ENCODE data around the gene SAP30BP.
"Not testable (repeated sequence)": the region's sequence is repeated elsewhere in the genome, so short reads cannot be mapped to it uniquely, and the experiment has no call there.

The SAP30BP gene

DNA sequence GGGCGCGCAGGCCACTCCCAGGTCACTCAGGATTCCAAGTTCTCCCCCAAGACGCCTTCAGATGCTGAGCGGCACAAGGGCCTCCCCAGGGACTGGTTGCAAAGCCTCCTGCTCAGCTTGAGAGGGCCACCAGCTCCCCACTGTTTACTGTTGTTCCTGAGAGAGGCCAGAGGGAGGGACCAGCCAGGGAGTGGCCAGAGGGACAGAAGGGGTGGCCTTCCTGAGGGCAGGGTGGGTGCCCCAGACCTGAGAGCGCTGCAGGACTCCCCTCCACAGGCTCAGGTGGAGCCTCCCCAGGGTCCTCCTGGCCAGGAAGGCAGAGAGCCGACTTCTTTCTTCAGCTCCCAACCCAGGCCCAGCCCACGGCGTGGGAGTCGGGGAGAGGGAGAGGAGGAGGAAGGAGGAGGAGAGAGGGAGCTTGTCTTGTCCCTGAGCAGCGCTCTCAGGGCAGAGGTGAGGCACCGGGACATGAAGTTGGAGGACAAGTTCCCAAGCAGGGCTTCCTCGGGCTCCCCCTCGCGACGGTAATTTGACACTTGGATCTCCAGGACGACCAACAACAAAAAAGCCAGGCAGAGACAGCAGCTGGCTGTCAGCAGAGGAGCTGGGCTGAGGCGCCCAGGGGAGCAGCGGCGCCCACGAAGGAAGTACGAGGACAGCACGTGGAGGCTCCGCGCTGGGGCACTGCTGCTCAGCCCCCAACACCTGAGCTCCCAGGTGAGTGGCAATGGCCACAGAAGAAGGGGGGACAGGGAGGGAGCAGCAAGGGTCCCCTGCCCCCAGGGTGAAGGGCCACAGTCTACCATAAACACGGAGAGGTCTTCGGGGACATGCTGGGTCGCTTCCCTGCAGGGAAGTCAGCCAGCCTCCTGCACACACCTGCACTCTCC is 33.4 kb upstream of the SAP30BP start:
- Histone ChIP-seq H3K9ac (ENCODE audit: low read depth in 1 of 2, low read length in 2 of 2) (peak overlapping the region; percentile 56 to 64), H3K27me3 (ENCODE audit: control insufficient read depth in 2 of 2, insufficient read depth in 2 of 2, low read length in 2 of 2) (no peaks in the 10 kb centered on the region), H3K27ac (ENCODE audit: low read depth in 2 of 2, low read length in 2 of 2) (peak overlapping the region; percentile 70 to 80), H3K9me3 (ENCODE audit: control insufficient read depth in 2 of 2, low read length in 2 of 2) (no peaks in the 10 kb centered on the region), H3K4me3 (ENCODE audit: low read length in 2 of 2) (peak overlapping the region; percentile 30 to 31), H3K4me1 (ENCODE audit: control insufficient read depth in 2 of 2, insufficient read depth in 2 of 2, low read length in 2 of 2) (peaks cover 46 to 56% of the 10 kb centered on the region in 2 donors), H3K36me3 (ENCODE audit: control insufficient read depth in 2 of 2, insufficient read depth in 2 of 2, low read length in 2 of 2) (peaks cover 0 to 6% of the 10 kb centered on the region in 2 donors)

GRCh38 chr17:75634376-75634740 is 32.8 kb upstream of the SAP30BP start:
- Histone ChIP-seq H3K4me1 (ENCODE audit: control insufficient read depth in 2 of 2, insufficient read depth in 2 of 2, low read length in 2 of 2) (peaks cover 46 to 56% of the 10 kb centered on the region in 2 donors), H3K36me3 (ENCODE audit: control insufficient read depth in 2 of 2, insufficient read depth in 2 of 2, low read length in 2 of 2) (peaks cover 0 to 6% of the 10 kb centered on the region in 2 donors), H3K27ac (ENCODE audit: low read depth in 2 of 2, low read length in 2 of 2) (peak overlapping the region in 1 of 2 donors; percentile 80), H3K9ac (ENCODE audit: low read depth in 1 of 2, low read length in 2 of 2) (peak overlapping the region in 1 of 2 donors; percentile 64), H3K4me3 (ENCODE audit: low read length in 2 of 2) (peak overlapping the region; percentile 30 to 31), H3K9me3 (ENCODE audit: control insufficient read depth in 2 of 2, low read length in 2 of 2) (no peaks in the 10 kb centered on the region), H3K27me3 (ENCODE audit: control insufficient read depth in 2 of 2, insufficient read depth in 2 of 2, low read length in 2 of 2) (no peaks in the 10 kb centered on the region)

GRCh38 chr17:75634754-75635609 is 32.2 kb upstream of the SAP30BP start:
- no peaks in the 10 kb centered on the region for H3K9me3 ChIP-seq (ENCODE audit: control insufficient read depth in 2 of 2, low read length in 2 of 2)
- H3K27ac ChIP-seq (ENCODE audit: low read depth in 2 of 2, low read length in 2 of 2): peak overlapping the region; percentile 43 to 73
- peak overlapping the region; percentile 1 to 52 for H3K9ac ChIP-seq (ENCODE audit: low read depth in 1 of 2, low read length in 2 of 2)
- H3K27me3 ChIP-seq (ENCODE audit: control insufficient read depth in 2 of 2, insufficient read depth in 2 of 2, low read length in 2 of 2): no peaks in the 10 kb centered on the region
- H3K4me3 ChIP-seq (ENCODE audit: low read length in 2 of 2): peak overlapping the region in 1 of 2 donors; percentile 4
- peaks cover 0 to 6% of the 10 kb centered on the region in 2 donors for H3K36me3 ChIP-seq (ENCODE audit: control insufficient read depth in 2 of 2, insufficient read depth in 2 of 2, low read length in 2 of 2)
- peaks cover 50 to 61% of the 10 kb centered on the region in 2 donors for H3K4me1 ChIP-seq (ENCODE audit: control insufficient read depth in 2 of 2, insufficient read depth in 2 of 2, low read length in 2 of 2)

DNA sequence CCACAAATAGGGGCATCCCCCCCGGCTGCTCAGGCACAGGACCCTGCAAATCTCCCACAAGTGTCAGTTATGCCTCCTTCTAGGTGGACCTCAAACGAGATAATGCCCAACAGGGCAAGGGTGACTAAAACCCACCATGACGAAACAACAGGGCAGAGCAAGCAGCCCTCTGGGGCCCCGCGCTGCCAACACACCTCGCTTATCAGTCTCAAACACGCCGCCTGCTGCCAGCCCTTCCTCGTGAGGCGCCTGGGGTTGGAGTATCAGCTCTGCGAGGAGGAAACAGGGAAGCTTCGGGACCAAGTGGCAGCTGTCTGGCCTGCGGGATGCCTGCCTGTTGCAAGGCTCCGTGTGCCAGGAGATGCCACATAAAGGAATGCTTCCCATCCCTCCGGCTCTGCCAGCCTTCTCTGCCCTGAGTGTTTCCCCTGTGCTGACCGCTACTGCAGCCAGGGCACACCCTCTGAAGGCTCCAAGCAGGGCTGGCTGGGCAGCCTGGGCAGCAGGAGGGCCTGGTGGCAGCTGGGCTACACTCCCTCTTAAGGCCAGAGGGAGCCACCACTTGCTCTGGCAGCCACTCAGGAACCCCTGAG is 31.4 kb upstream of the SAP30BP start:
- Histone ChIP-seq H3K4me1 (ENCODE audit: control insufficient read depth in 2 of 2, insufficient read depth in 2 of 2, low read length in 2 of 2) (peaks cover 53 to 67% of the 10 kb centered on the region in 2 donors), H3K27ac (ENCODE audit: low read depth in 2 of 2, low read length in 2 of 2) (peak overlapping the region; percentile 43 to 73), H3K36me3 (ENCODE audit: control insufficient read depth in 2 of 2, insufficient read depth in 2 of 2, low read length in 2 of 2) (peaks cover 0 to 3% of the 10 kb centered on the region in 2 donors), H3K4me3 (ENCODE audit: low read length in 2 of 2) (no peak overlapping the region), H3K9me3 (ENCODE audit: control insufficient read depth in 2 of 2, low read length in 2 of 2) (no peaks in the 10 kb centered on the region), H3K27me3 (ENCODE audit: control insufficient read depth in 2 of 2, insufficient read depth in 2 of 2, low read length in 2 of 2) (no peaks in the 10 kb centered on the region), H3K9ac (ENCODE audit: low read depth in 1 of 2, low read length in 2 of 2) (peak overlapping the region; percentile 1 to 52)

DNA sequence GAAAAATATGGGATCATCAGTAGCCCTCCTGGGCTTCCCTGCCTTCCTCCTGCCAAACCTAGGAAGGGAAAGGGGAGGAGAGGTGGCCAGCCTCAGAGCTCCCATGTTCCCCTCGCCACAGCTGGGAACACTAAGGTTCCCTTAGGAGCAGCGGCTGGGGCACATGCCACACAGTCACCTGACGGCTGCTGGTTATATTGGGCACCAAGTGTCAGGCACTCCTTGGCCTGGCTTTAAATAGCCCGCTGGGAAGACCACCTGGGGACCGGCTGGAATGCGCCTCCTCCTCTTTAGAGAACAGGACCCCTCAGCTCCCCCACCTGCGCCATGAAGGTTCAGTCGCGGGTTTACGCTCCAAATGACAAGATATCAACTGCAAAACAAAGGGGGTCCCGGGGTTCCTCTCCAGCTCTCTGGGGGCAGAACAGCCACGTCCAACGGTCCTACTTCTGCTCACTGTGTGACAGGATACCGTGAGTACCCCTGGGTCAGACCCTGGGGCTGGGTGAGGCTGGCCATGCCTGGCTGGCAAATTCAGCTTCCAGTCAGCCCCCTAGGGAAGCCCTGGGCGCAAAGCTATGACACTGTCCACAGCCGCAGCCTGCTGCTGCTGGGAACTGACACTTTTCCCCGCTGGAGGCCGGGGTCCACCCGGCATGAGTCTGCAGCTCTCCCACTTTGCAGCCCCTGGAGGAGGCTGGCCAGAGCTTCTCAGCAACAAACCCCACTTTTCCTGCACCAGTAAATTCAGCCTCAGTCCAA is 30.6 kb upstream of the SAP30BP start:
- no peaks in the 10 kb centered on the region for H3K9me3 ChIP-seq (ENCODE audit: control insufficient read depth in 2 of 2, low read length in 2 of 2)
- H3K27ac ChIP-seq (ENCODE audit: low read depth in 2 of 2, low read length in 2 of 2): peak overlapping the region; percentile 43 to 73
- H3K36me3 ChIP-seq (ENCODE audit: control insufficient read depth in 2 of 2, insufficient read depth in 2 of 2, low read length in 2 of 2): peaks cover 0 to 3% of the 10 kb centered on the region in 2 donors
- H3K4me1 ChIP-seq (ENCODE audit: control insufficient read depth in 2 of 2, insufficient read depth in 2 of 2, low read length in 2 of 2): peaks cover 55 to 72% of the 10 kb centered on the region in 2 donors
- H3K27me3 ChIP-seq (ENCODE audit: control insufficient read depth in 2 of 2, insufficient read depth in 2 of 2, low read length in 2 of 2): no peaks in the 10 kb centered on the region
- H3K4me3 ChIP-seq (ENCODE audit: low read length in 2 of 2): no peak overlapping the region
- H3K9ac ChIP-seq (ENCODE audit: low read depth in 1 of 2, low read length in 2 of 2): peak overlapping the region in 1 of 2 donors; percentile 52

- Histone ChIP-seq H3K4me3 (ENCODE audit: low read length in 2 of 2) (no peak overlapping the region), H3K36me3 (ENCODE audit: control insufficient read depth in 2 of 2, insufficient read depth in 2 of 2, low read length in 2 of 2) (no peaks in the 10 kb centered on the region), H3K27me3 (ENCODE audit: control insufficient read depth in 2 of 2, insufficient read depth in 2 of 2, low read length in 2 of 2) (no peaks in the 10 kb centered on the region), H3K4me1 (ENCODE audit: control insufficient read depth in 2 of 2, insufficient read depth in 2 of 2, low read length in 2 of 2) (peaks cover 61 to 74% of the 10 kb centered on the region in 2 donors), H3K27ac (ENCODE audit: low read depth in 2 of 2, low read length in 2 of 2) (peak overlapping the region in 1 of 2 donors; percentile 23), H3K9ac (ENCODE audit: low read depth in 1 of 2, low read length in 2 of 2) (peak overlapping the region; percentile 24 to 44), H3K9me3 (ENCODE audit: control insufficient read depth in 2 of 2, low read length in 2 of 2) (no peaks in the 10 kb centered on the region)
These were observed 30.0 kb upstream of the SAP30BP start for GRCh38 chr17:75637143-75637538.

DNA sequence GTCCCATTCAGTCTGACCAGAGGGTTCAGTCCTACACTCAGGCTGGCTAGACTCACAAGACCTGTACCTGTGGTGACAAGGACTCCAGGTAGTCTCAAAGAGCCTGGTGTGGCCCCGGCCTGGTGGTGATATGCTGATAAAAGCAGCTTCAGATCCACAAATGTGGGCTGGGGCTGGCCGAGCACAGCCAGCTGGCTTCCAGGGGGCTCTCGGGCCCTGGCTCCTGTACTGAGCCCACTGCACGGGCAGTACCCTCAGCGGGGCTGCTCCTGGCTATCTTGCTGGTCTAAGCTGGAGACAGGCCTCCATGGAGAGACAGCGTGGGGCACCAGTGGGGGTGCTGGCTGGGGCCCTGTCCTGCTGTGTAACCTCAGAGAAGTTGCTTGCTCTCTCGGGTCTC is 29.6 kb upstream of the SAP30BP start:
- H3K36me3 ChIP-seq (ENCODE audit: control insufficient read depth in 2 of 2, insufficient read depth in 2 of 2, low read length in 2 of 2): no peaks in the 10 kb centered on the region

GRCh38 chr17:75638039-75638438 is 29.1 kb upstream of the SAP30BP start:
- H3K4me1 ChIP-seq (ENCODE audit: control insufficient read depth in 2 of 2, insufficient read depth in 2 of 2, low read length in 2 of 2): peaks cover 63 to 79% of the 10 kb centered on the region in 2 donors
- not testable (repeated sequence) for H3K36me3 ChIP-seq (ENCODE audit: control insufficient read depth in 2 of 2, insufficient read depth in 2 of 2, low read length in 2 of 2); H3K9ac ChIP-seq (ENCODE audit: low read depth in 1 of 2, low read length in 2 of 2); H3K27me3 ChIP-seq (ENCODE audit: control insufficient read depth in 2 of 2, insufficient read depth in 2 of 2, low read length in 2 of 2); H3K9me3 ChIP-seq (ENCODE audit: control insufficient read depth in 2 of 2, low read length in 2 of 2); H3K4me3 ChIP-seq (ENCODE audit: low read length in 2 of 2); H3K27ac ChIP-seq (ENCODE audit: low read depth in 2 of 2, low read length in 2 of 2)

More for the DNA sequence above, 29.6 kb upstream of the SAP30BP start:
- Histone ChIP-seq H3K27ac (ENCODE audit: low read depth in 2 of 2, low read length in 2 of 2) (peak overlapping the region in 1 of 2 donors; percentile 23), H3K4me3 (ENCODE audit: low read length in 2 of 2) (no peak overlapping the region), H3K9me3 (ENCODE audit: control insufficient read depth in 2 of 2, low read length in 2 of 2) (no peaks in the 10 kb centered on the region), H3K27me3 (ENCODE audit: control insufficient read depth in 2 of 2, insufficient read depth in 2 of 2, low read length in 2 of 2) (no peaks in the 10 kb centered on the region), H3K9ac (ENCODE audit: low read depth in 1 of 2, low read length in 2 of 2) (peak overlapping the region; percentile 24 to 44), H3K4me1 (ENCODE audit: control insufficient read depth in 2 of 2, insufficient read depth in 2 of 2, low read length in 2 of 2) (peaks cover 62 to 75% of the 10 kb centered on the region in 2 donors)

- no peaks in the 10 kb centered on the region for H3K36me3 ChIP-seq (ENCODE audit: control insufficient read depth in 2 of 2, insufficient read depth in 2 of 2, low read length in 2 of 2)
- H3K4me3 ChIP-seq (ENCODE audit: low read length in 2 of 2): no peak overlapping the region
- H3K9ac ChIP-seq (ENCODE audit: low read depth in 1 of 2, low read length in 2 of 2): no peak overlapping the region
- H3K9me3 ChIP-seq (ENCODE audit: control insufficient read depth in 2 of 2, low read length in 2 of 2): no peaks in the 10 kb centered on the region
- H3K4me1 ChIP-seq (ENCODE audit: control insufficient read depth in 2 of 2, insufficient read depth in 2 of 2, low read length in 2 of 2): peaks cover 61 to 78% of the 10 kb centered on the region in 2 donors
- no peak overlapping the region for H3K27ac ChIP-seq (ENCODE audit: low read depth in 2 of 2, low read length in 2 of 2)
- H3K27me3 ChIP-seq (ENCODE audit: control insufficient read depth in 2 of 2, insufficient read depth in 2 of 2, low read length in 2 of 2): no peaks in the 10 kb centered on the region
These were observed 28.2 kb upstream of the SAP30BP start for GRCh38 chr17:75638893-75639292.
